K562 treated with DMSO at 1 percent for 24 hours (cell line): ENCODE results near the gene MYZAP. TPM values are rescaled to one million over a fixed set of nuclear protein-coding genes. Genes with fewer than 3 reads are reported as not detected.

ENCODE experiments used
- total RNA-seq: library from RNA; unstranded; fragments of 300-600 nt; gene quantifications from 2 replicates; pipeline ENCODE4 v1.2.3, GENCODE V29; 2022; ENCODE audit warnings: low read depth; ENCODE audit not compliant: insufficient read depth

MYZAP gene
- total RNA-seq, result not detected in 2 replicates

DNA sequence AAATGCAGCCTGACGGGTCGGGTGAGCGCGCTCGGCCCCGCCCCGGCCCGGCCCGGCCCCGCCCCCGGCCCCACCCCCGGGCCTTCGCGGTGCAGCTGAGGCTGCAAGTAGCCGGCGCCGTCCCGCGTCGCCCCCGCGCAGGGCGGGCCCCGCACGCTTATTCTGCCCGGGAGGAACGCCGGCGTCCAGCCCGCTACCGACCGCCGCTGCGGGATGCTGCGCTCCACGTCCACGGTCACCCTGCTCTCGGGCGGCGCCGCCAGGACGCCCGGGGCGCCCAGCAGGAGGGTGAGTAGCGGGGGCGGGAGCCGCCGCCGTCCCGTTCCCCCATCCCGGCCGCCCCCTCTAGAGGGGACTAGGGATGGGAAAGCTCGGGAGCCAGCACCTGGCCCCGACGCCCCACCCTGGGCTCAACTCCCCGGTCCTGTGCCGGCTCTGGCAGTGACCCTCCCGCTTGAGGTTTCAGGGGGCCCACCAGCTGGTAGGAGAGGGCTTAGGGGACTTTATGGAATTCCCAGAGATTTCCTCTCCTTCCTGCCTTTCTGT lies at the start of gene MYZAP:
Gene MYZAP, plus strand, starts transcription at position 83 of the 546 bp plus-strand sequence. Its CDS starts 131 bp downstream, at position 214.

DNA sequence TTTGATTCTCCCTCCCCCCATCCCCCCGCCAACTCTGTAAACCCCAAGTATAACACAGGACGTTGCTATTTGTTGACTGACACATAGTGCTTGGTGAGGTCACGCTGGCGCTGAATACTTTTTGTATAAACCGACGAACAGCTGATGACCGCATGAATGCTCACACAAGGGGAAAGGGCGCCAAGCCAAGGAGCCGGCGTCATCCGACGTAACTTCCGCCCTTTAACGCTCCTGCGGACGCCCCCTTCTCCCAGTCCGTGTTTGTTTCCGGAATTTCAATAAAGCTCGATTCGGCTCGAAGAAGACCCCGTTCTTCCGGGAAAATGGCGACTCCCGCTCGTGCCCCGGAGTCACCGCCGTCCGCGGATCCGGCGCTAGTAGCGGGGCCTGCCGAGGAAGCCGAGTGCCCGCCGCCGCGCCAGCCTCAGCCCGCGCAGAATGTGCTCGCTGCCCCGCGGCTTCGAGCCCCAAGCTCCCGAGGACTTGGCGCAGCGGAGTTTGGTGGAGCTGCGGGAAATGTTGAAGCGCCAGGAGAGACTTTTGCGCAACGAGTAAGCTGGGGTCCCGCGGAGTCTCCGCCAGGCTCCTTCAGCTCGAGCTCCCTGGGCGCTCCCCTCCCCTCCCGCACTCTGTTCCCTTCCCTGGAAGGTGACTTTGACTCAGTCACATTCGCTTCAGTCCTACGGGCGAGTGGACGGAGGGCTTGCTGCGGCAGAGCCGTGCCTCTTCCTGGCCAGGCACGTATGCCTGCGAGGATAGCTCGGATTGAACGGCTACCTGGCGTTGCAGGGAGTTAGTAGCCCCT lies 114.9 kb downstream of the MYZAP start, which contains the start of gene POLR2M:
Gene POLR2M, plus strand, starts transcription at position 310 of the 805 bp plus-strand sequence. Its CDS starts 129 bp downstream, at position 439.

Other genes with a start within 250 kb of the MYZAP start
- not detected in 2 replicates for gene CGNL1, start 215.4 kb upstream of the MYZAP start, total RNA-seq
- 56.2 and 108 TPM in 2 replicates for gene POLR2M, start 114.8 kb downstream of the MYZAP start, total RNA-seq